NCI-H187 treated with DMSO at 0.1 percent for 48 hours (cell line): ENCODE measurements around the gene RAD51B.
A peak's percentile ranks its signal among the peaks of the same experiment; 100 is the strongest.

Experiments used
- DNase-seq: peaks from one replicate; lab custom pipeline; 2025; lab: John Stamatoyannopoulos, UW

Gene RAD51B

GRCh38 chr14:68363843-68364767 lies 544.5 kb downstream of the RAD51B start:
- no peak for DNase-seq

GRCh38 chr14:68364792-68365192 lies 545.2 kb downstream of the RAD51B start:
- no peak for DNase-seq

GRCh38 chr14:68365228-68365627 lies 545.6 kb downstream of the RAD51B start:
- DNase-seq = no peak

- DNase-seq = no peak
Observed at GRCh38 chr14:68366656-68367055, 547.1 kb downstream of the RAD51B start.

- no peak for DNase-seq
Observed at GRCh38 chr14:68367536-68367935, 548.0 kb downstream of the RAD51B start.

- DNase-seq = no peak
Observed at GRCh38 chr14:68368850-68369249, 549.3 kb downstream of the RAD51B start.

- DNase-seq = no peak
Observed at GRCh38 chr14:68369281-68370056, 549.9 kb downstream of the RAD51B start.

- DNase-seq = no peak
Observed at GRCh38 chr14:68370057-68370360, 550.4 kb downstream of the RAD51B start.

GRCh38 chr14:68372368-68372767 lies 552.8 kb downstream of the RAD51B start:
- no peak for DNase-seq

- no peak for DNase-seq
Observed at GRCh38 chr14:68373124-68373646, 553.6 kb downstream of the RAD51B start.

- no peak for DNase-seq
Observed at GRCh38 chr14:68373847-68374444, 554.4 kb downstream of the RAD51B start.

GRCh38 chr14:68374682-68375081 lies 555.1 kb downstream of the RAD51B start:
- no peak for DNase-seq

GRCh38 chr14:68375376-68375775 lies 555.8 kb downstream of the RAD51B start:
- no peak for DNase-seq

GRCh38 chr14:68376067-68376779 lies 556.6 kb downstream of the RAD51B start:
- no peak for DNase-seq

GRCh38 chr14:68377006-68377405 lies 557.4 kb downstream of the RAD51B start:
- no peak for DNase-seq

- no peak for DNase-seq
Observed at GRCh38 chr14:68377459-68377858, 557.9 kb downstream of the RAD51B start.

- DNase-seq = peak; percentile 81
Observed at GRCh38 chr14:68379510-68380328, 560.1 kb downstream of the RAD51B start.

GRCh38 chr14:68380329-68380741 lies 560.8 kb downstream of the RAD51B start:
- DNase-seq = no peak

- DNase-seq = no peak
Observed at GRCh38 chr14:68384335-68384734, 564.8 kb downstream of the RAD51B start.

GRCh38 chr14:68384881-68385280 lies 565.3 kb downstream of the RAD51B start:
- DNase-seq = no peak

- no peak for DNase-seq
Observed at GRCh38 chr14:68386446-68386845, 566.9 kb downstream of the RAD51B start.
